NCI-H146 treated with DMSO at 0.1 percent for 48 hours (cell line): Measurements from ENCODE around the gene R3HDM1.
"Not testable (repeated sequence)": the region's sequence is repeated elsewhere in the genome, so short reads cannot be mapped to it uniquely, and the experiment has no call there.

Source experiments
- DNase-seq: peaks from one replicate; lab custom pipeline; 2025; ENCODE audit not compliant: unreplicated experiment; lab: John Stamatoyannopoulos, UW

Gene R3HDM1

GRCh38 chr2:135563793-135564192 lies 32.5 kb downstream of the R3HDM1 start:
- no peak for DNase-seq

- DNase-seq: no peak
Observed at GRCh38 chr2:135570884-135571283, 39.6 kb downstream of the R3HDM1 start.

DNA sequence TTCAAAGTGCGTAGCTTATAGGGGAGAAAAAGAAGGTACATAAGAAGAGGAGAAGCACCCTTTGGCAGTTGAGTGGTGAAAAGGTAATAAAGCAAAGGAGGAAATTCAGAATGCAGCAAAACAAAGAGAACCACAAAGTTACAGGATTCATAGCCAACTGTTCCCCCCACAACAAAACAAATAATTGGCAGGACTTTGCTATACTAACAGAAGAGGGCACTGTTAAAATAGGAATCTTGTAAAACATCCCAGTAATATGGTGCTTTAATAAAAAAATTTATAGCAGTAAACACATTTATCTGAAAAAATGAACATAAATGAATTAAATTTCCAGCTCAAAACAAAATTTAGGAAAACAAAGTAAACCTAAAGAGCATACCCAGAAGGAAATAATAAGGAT lies 42.3 kb downstream of the R3HDM1 start:
- DNase-seq: no peak

GRCh38 chr2:135581282-135581681 lies 50.0 kb downstream of the R3HDM1 start:
- no peak for DNase-seq

DNA sequence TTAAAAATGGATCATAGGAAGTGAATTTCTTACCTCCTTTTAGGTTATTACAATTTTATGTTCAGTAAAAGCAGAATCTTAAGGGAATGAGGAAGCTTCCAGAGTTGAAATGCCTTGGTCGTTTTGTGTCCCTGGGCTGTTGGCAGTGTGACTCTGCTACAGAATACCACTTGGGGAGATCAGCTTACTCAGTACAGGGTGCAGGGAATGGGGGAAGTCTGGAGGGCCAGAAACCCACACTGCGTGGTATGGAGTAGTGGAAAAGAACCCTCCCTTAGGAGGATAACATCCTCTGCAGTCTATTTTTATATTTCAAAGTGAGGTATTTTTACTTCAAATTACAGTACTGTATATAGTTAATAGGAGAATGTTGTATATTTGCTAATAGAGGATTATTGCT lies 51.1 kb downstream of the R3HDM1 start:
- no peak for DNase-seq

DNA sequence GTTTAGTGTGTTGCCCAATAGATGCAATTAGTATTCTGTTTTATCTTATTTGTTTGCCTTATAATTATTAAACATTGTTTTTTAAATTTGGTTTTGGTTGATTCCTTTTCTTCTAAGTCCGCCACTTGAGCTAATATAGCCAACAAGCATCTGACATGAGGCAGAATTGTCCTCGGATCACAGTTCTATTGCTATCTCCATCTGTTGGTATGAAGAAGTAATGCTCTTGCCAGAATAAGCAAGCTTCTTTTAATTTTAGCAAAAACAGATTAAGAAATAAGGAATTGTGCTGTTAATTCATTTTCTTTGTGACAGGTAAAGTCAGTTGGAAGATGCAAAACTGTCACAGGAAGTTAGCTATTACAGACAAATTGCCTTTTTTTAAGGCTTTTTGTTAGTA lies 54.3 kb downstream of the R3HDM1 start:
- DNase-seq: no peak

DNA sequence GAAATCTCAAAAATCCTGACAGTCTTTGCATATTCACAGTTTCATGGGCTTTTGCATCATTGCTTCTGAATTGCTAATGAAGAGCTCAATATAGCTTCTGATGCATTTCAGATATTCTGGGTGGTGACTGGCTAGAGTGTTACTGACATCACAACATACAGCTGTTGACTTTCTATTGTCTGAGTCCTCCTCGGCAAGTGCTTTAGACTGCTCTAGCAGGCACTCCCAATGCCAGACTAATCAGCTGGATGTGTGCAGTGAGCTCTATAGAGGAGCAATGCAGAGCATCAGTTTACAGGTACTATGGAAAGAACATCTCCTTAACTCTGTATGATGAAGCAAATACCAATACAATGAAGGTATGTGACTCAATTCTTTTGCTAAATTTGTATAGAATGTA lies 54.9 kb downstream of the R3HDM1 start:
- no peak for DNase-seq

DNA sequence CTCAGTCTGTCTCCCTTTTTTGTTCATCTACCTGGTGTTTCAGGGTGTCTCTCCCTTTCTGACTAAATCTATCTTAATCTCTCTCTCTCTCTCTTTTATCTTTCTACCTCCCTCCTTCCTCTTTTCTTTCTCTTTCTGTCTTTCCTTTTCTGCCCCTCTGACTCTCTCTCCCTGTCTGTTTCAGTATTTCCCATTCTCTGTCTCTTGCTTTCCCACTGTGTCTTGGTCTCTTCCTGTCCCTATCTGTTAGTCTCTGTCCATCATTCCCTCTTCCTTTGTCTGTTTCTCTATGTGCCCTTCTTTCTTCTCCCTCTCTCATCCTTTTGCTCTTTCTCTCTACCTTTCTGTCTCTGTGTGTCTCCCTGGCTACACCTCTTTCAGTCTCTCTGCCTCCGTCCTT lies 56.7 kb downstream of the R3HDM1 start:
- no peak for DNase-seq

GRCh38 chr2:135590619-135591260 lies 59.5 kb downstream of the R3HDM1 start:
- peak; percentile 15 for DNase-seq

DNA sequence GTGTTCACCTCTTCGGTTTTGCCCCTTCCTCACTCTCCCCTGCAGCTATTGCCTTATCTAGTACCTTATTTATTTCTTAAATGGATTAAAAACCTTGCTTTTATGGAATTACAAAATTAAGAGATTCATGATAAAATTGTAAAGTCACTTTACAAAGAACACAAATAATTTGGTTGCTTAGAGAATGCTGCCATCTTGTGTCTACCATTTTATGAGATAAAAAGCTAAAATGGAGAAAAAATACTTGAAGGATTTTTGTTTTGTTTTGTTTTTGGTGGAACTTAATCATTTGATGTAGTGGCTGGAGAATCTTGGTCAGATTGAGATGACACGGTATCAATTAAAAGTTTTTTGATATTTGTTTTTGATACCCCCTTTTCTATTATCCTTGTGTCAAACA lies 69.6 kb downstream of the R3HDM1 start:
- DNase-seq: no peak

DNA sequence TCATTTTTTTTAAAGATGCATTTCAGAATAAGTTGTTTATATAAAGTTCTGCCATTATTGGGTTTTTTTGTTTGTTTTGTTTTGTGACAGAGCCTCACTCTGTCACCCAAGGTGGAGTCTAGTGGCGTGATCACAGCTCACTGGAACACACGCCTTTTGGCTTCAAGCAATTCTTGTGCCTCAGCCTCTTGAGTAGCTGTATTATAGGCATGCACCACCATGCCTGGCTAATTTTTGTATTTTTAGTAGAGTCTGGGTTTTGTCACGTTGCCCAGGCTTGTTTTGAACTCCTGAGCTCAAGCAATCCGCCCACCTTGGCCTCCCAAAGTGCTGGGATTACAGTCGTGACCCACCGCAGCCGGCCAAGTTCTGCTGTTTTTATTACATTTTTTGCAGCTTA lies 72.3 kb downstream of the R3HDM1 start:
- no peak for DNase-seq

- no peak for DNase-seq
Observed at GRCh38 chr2:135607561-135607960, 76.3 kb downstream of the R3HDM1 start.

DNA sequence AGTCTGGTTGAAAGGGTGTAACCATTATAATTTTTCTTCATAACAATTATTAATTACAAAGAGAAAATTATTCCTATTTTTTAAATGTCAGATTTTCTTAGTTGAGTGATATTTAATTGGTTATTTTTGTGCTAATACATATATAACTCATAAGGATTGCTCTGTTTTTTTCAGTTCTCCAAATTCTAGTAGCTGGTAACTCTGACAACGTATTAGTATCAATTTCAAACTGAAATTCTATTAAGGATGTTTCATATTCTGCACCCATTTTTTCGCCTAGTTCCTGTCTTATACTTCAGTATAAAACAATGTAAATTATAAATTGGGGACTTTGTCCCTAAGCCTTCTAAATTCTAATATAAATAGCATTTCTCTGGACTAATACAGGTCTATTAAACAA lies 81.0 kb downstream of the R3HDM1 start:
- DNase-seq: no peak

GRCh38 chr2:135615404-135615803 lies 84.1 kb downstream of the R3HDM1 start:
- no peak for DNase-seq

GRCh38 chr2:135617501-135618015 lies 86.3 kb downstream of the R3HDM1 start:
- no peak for DNase-seq

GRCh38 chr2:135620198-135620597 lies 88.9 kb downstream of the R3HDM1 start:
- DNase-seq: no peak

GRCh38 chr2:135629520-135629919 lies 98.2 kb downstream of the R3HDM1 start:
- DNase-seq: no peak

DNA sequence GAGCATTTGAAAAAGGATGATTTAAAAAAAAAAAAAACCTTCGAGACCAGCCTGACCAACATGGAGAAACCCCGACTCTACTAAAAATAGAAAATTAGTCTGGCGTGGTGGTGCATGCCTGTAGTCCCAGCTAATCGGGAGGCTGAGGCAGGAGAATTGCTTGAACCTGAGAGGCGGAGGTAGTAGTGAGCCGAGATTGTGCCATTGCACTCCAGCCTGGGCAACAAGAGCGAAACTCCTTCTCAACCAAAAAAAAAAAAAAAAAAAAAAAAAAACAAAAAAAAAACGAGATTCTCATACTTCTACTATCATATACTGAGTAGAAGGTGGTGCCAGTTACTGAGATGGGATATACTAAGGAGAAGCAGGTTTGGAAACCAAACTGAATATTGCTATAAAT lies 98.8 kb downstream of the R3HDM1 start:
- not testable (repeated sequence) for DNase-seq

DNA sequence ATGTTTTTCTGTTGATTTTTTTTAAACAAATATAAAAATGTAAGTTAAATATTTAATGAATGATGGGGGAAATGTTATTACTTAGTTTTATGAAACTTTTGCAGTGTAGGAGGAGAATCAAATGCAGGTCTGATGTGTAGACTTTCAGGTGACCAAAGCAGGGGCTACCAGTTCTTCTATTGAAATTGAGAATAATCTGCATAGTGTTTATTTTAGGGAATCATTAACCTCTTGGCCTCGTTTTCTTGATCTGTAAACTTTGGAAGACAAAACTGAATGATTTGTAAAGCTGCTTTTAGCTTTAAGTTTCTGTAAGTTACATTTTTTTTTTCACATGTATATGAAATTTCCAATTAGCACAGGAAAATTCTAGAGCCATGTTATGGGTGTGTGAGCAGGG lies 99.2 kb downstream of the R3HDM1 start:
- no peak for DNase-seq

DNA sequence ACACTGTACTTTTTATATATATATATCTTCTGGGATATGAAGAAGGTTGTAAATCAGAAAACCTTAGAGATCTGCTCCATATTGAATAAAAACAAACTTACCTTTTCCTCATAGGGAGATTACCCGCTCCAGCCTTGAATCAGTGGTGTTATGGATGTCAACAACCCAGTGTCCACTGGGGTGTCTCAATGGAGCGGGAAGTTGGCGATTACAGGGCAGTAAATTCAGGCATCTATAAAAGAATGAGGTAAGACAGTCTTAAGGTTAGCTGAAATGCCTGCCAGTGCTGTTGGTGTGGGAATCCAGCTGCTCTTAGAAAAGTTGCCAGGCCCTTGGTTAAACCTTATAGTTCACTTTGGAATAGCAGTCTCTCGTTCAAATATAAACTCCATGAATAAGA lies 102.3 kb downstream of the R3HDM1 start:
- DNase-seq: no peak

- no peak for DNase-seq
Observed at GRCh38 chr2:135635212-135635835, 104.0 kb downstream of the R3HDM1 start.

GRCh38 chr2:135636982-135637381 lies 105.7 kb downstream of the R3HDM1 start:
- DNase-seq: no peak
